NB4 (cell line): ENCODE measurements around the gene TPCN1.

Source experiments
- DNase-seq: peaks from one replicate; pipeline ENCODE4 v3.0.0; 2010; ENCODE audit warnings: low read depth
- H3K4me3 ChIP-seq: one replicate; pipeline ENCODE4 v1.5.1; 2011; ENCODE audit warnings: mild to moderate bottlenecking, low read depth, low read length, moderate library complexity
- CTCF ChIP-seq: IDR thresholded peaks from one replicate; pipeline ENCODE4 v1.5.1; 2012; ENCODE audit warnings: low read depth, low read length
- MAX ChIP-seq: IDR thresholded peaks from 2 replicates; pipeline ENCODE4 v1.6.1; 2011; ENCODE audit warnings: low read depth, low read length
- MYC ChIP-seq: IDR thresholded peaks from 2 replicates; pipeline ENCODE4 v1.6.1; 2011; ENCODE audit warnings: low read depth, low read length
- POLR2A ChIP-seq: IDR thresholded peaks from 2 replicates; pipeline ENCODE4 v1.6.1; 2011; ENCODE audit warnings: mild to moderate bottlenecking; ENCODE audit not compliant: insufficient read length; ENCODE audit errors: extremely low read depth

The TPCN1 gene

GRCh38 chr12:113260636-113261300 is 39.5 kb downstream of the TPCN1 start:
- no peak overlapping the region for H3K4me3 ChIP-seq
- DNase-seq, result no peak
- no peak for TF ChIP-seq CTCF
- TF ChIP-seq POLR2A, result no peak
- TF ChIP-seq MAX, result no peak
- TF ChIP-seq MYC, result no peak

GRCh38 chr12:113261847-113262470 is 40.7 kb downstream of the TPCN1 start:
- DNase-seq, result peak; percentile 91
- TF ChIP-seq POLR2A, result no peak
- no peak; the same call in 1 of the 2 replicates for TF ChIP-seq MAX
- TF ChIP-seq MYC, result no peak
- TF ChIP-seq CTCF, result no peak
- no peak overlapping the region for H3K4me3 ChIP-seq

GRCh38 chr12:113262710-113263109 is 41.4 kb downstream of the TPCN1 start:
- H3K4me3 ChIP-seq, result no peak overlapping the region
- TF ChIP-seq MAX, result no peak
- TF ChIP-seq CTCF, result no peak
- DNase-seq, result peak; percentile 44

- DNase-seq, result no peak
- no peak overlapping the region for H3K4me3 ChIP-seq
- no peak for TF ChIP-seq CTCF
Measured at GRCh38 chr12:113263431-113263963, 42.2 kb downstream of the TPCN1 start.

GRCh38 chr12:113266106-113266895 is 45.0 kb downstream of the TPCN1 start:
- TF ChIP-seq MYC (no peak), MAX (no peak), POLR2A (no peak), CTCF (no peak)
- H3K4me3 ChIP-seq, result no peak overlapping the region
- DNase-seq, result no peak
